HG03378 (cell line): Measurements from ENCODE around the gene ZNF593OS.
A peak's percentile ranks its signal among the peaks of the same experiment; 100 is the strongest.

ENCODE experiments used
- ATAC-seq: cut with Tn5 transposase; IDR thresholded peaks from one replicate; pipeline ENCODE4 v1.9.1; 2021; ENCODE audit warnings: mild to moderate bottlenecking, moderate library complexity; ENCODE audit not compliant: unreplicated experiment

ZNF593OS gene

GRCh38 chr1:26127235-26128163 lies 44.1 kb downstream of the ZNF593OS start:
- no peak for ATAC-seq

GRCh38 chr1:26126321-26127084 lies 45.1 kb downstream of the ZNF593OS start:
- peak; percentile 78 for ATAC-seq

- no peak for ATAC-seq
Measured at GRCh38 chr1:26125946-26126320, 45.7 kb downstream of the ZNF593OS start.

- ATAC-seq = no peak
Measured at GRCh38 chr1:26125382-26125781, 46.2 kb downstream of the ZNF593OS start.

GRCh38 chr1:26124418-26125331 lies 47.0 kb downstream of the ZNF593OS start:
- no peak for ATAC-seq

- ATAC-seq = no peak
Measured at GRCh38 chr1:26122988-26123973, 48.4 kb downstream of the ZNF593OS start.

GRCh38 chr1:26121854-26122773 lies 49.5 kb downstream of the ZNF593OS start:
- ATAC-seq = no peak

- no peak for ATAC-seq
Measured at GRCh38 chr1:26119892-26120608, 51.6 kb downstream of the ZNF593OS start.
